ENCODE results near the gene ZNRF1.
A peak's percentile ranks its signal among the peaks of the same experiment; 100 is the strongest.

The ZNRF1 gene

GRCh38 chr16:75027520-75028300 is 28.9 kb downstream of the ZNRF1 start:
- no peak for DNase-seq (ENCODE audit: low read depth)

GRCh38 chr16:75028544-75029135 is 29.8 kb downstream of the ZNRF1 start:
- DNase-seq (ENCODE audit: low read depth), result no peak

GRCh38 chr16:75029854-75030253 is 31.0 kb downstream of the ZNRF1 start:
- DNase-seq (ENCODE audit: low read depth), result no peak

GRCh38 chr16:75032655-75033054 is 33.8 kb downstream of the ZNRF1 start:
- DNase-seq (ENCODE audit: low read depth), result no peak

- no peak for DNase-seq (ENCODE audit: low read depth)
Observed at GRCh38 chr16:75035410-75035968, 36.7 kb downstream of the ZNRF1 start.

GRCh38 chr16:75038036-75038858 is 39.4 kb downstream of the ZNRF1 start:
- no peak for DNase-seq (ENCODE audit: low read depth)

GRCh38 chr16:75039941-75040340 is 41.1 kb downstream of the ZNRF1 start:
- DNase-seq (ENCODE audit: low read depth), result no peak

GRCh38 chr16:75042426-75043174 is 43.8 kb downstream of the ZNRF1 start:
- DNase-seq (ENCODE audit: low read depth), result no peak

GRCh38 chr16:75043175-75043895 is 44.5 kb downstream of the ZNRF1 start:
- DNase-seq (ENCODE audit: low read depth), result no peak

- DNase-seq (ENCODE audit: low read depth), result peak; percentile 17
Observed at GRCh38 chr16:75044800-75045361, 46.1 kb downstream of the ZNRF1 start.

- DNase-seq (ENCODE audit: low read depth), result no peak
Observed at GRCh38 chr16:75045424-75045823, 46.6 kb downstream of the ZNRF1 start.

- no peak for DNase-seq (ENCODE audit: low read depth)
Observed at GRCh38 chr16:75048054-75048453, 49.2 kb downstream of the ZNRF1 start.

- DNase-seq (ENCODE audit: low read depth), result no peak
Observed at GRCh38 chr16:75048530-75048929, 49.7 kb downstream of the ZNRF1 start.

GRCh38 chr16:75052481-75053202 is 53.8 kb downstream of the ZNRF1 start:
- DNase-seq (ENCODE audit: low read depth), result no peak

- DNase-seq (ENCODE audit: low read depth), result no peak
Observed at GRCh38 chr16:75053791-75054555, 55.1 kb downstream of the ZNRF1 start.

- DNase-seq (ENCODE audit: low read depth), result no peak
Observed at GRCh38 chr16:75054556-75054947, 55.7 kb downstream of the ZNRF1 start.

GRCh38 chr16:75058806-75059205 is 60.0 kb downstream of the ZNRF1 start:
- no peak for DNase-seq (ENCODE audit: low read depth)

GRCh38 chr16:75059411-75059810 is 60.6 kb downstream of the ZNRF1 start:
- no peak for DNase-seq (ENCODE audit: low read depth)

GRCh38 chr16:75060723-75061122 is 61.9 kb downstream of the ZNRF1 start:
- DNase-seq (ENCODE audit: low read depth), result no peak
